Mesenchymal stem cell (in vitro differentiated cells and primary cell): Measurements from ENCODE around the gene TBC1D22A.

Experiments
- DNase-seq: peaks from one replicate; pipeline ENCODE4 v3.0.0-alpha.2; 2013
- H2AFZ ChIP-seq: one replicate; pipeline ENCODE4 v1.6.1; 2013; ENCODE audit warnings: low read depth, mild to moderate bottlenecking, control low read depth, inconsistent platforms, low read length, moderate library complexity
- H2AK5ac ChIP-seq: 2 replicates; pipeline ENCODE4 v1.6.1; 2013; ENCODE audit warnings: low read length, moderate library complexity, mild to moderate bottlenecking, inconsistent platforms; ENCODE audit not compliant: severe bottlenecking
- H2BK120ac ChIP-seq: one replicate; pipeline ENCODE4 v1.6.1; 2013; ENCODE audit warnings: low read depth, mild to moderate bottlenecking, inconsistent platforms, low read length, moderate library complexity
- H2BK12ac ChIP-seq, 2 experiments: one replicate each; pipeline ENCODE4 v1.6.1; 2013; ENCODE audit warnings: inconsistent platforms in 2 of 2, low read length in 2 of 2, mild to moderate bottlenecking in 2 of 2, moderate library complexity in 2 of 2, control low read depth in 1 of 2
- H2BK15ac ChIP-seq: one replicate; pipeline ENCODE4 v1.6.1; 2013; ENCODE audit warnings: mild to moderate bottlenecking, low read depth, inconsistent platforms; ENCODE audit not compliant: poor library complexity, severe bottlenecking
- H2BK5ac ChIP-seq: 2 replicates; pipeline ENCODE4 v1.6.1; 2013; ENCODE audit warnings: low read depth, mild to moderate bottlenecking, low read length, control low read depth, inconsistent platforms; ENCODE audit not compliant: poor library complexity, severe bottlenecking
- H3K14ac ChIP-seq, 2 experiments: one replicate each; pipeline ENCODE4 v1.6.1; 2013; ENCODE audit warnings: inconsistent platforms in 2 of 2, low read length in 2 of 2, control low read depth in 1 of 2, mild to moderate bottlenecking in 1 of 2, moderate library complexity in 1 of 2
- H3K18ac ChIP-seq, 2 experiments: one replicate each; pipeline ENCODE4 v1.6.1; 2013; ENCODE audit warnings: inconsistent platforms in 2 of 2, low read length in 2 of 2, control low read depth in 1 of 2, low read depth in 1 of 2, mild to moderate bottlenecking in 1 of 2
- H3K23ac ChIP-seq, 2 experiments: one replicate each; pipeline ENCODE4 v1.6.1; 2013; ENCODE audit warnings: inconsistent platforms in 2 of 2, low read length in 2 of 2, mild to moderate bottlenecking in 2 of 2, moderate library complexity in 2 of 2, control low read depth in 1 of 2
- H3K27ac ChIP-seq: 2 replicates; pipeline ENCODE4 v1.5.1; 2013; ENCODE audit warnings: mild to moderate bottlenecking, moderate library complexity, low read length, control low read depth, inconsistent platforms; ENCODE audit not compliant: poor library complexity, severe bottlenecking
- H3K27me3 ChIP-seq, 2 experiments: 2 replicates each; pipeline versions ENCODE4 v1.6.1 to v1.7.0; 2013; ENCODE audit warnings: low read length in 2 of 2, mild to moderate bottlenecking in 2 of 2, moderate library complexity in 2 of 2, control low read depth in 1 of 2, inconsistent platforms in 1 of 2; ENCODE audit not compliant: control insufficient read depth in 1 of 2, insufficient read depth in 1 of 2
- H3K36me3 ChIP-seq, 2 experiments: 2 replicates each; pipeline versions ENCODE4 v1.6.1 to v1.7.0; 2013; ENCODE audit warnings: low read length in 2 of 2, control low read depth in 1 of 2, inconsistent platforms in 1 of 2, low read depth in 1 of 2, mild to moderate bottlenecking in 1 of 2; ENCODE audit not compliant: insufficient read depth in 2 of 2, control insufficient read depth in 1 of 2
- H3K4ac ChIP-seq, 2 experiments: one replicate each; pipeline ENCODE4 v1.6.1; 2013; ENCODE audit warnings: inconsistent platforms in 2 of 2, low read length in 2 of 2, mild to moderate bottlenecking in 2 of 2, moderate library complexity in 2 of 2, control low read depth in 1 of 2, low read depth in 1 of 2
- H3K4me1 ChIP-seq: 2 replicates; pipeline ENCODE4 v1.6.1; 2013; ENCODE audit warnings: low read depth, low read length, control low read depth; ENCODE audit not compliant: control insufficient read depth, insufficient read depth
- H3K4me2 ChIP-seq: 2 replicates; pipeline ENCODE4 v1.6.1; 2013; ENCODE audit warnings: low read length, mild to moderate bottlenecking, inconsistent platforms; ENCODE audit not compliant: poor library complexity, severe bottlenecking
- H3K4me3 ChIP-seq, 2 experiments: 2 replicates each; pipeline versions ENCODE4 v1.5.1 to v1.7.0; 2013; ENCODE audit warnings: low read length in 2 of 2, mild to moderate bottlenecking in 2 of 2, control low read depth in 1 of 2, low read depth in 1 of 2; ENCODE audit not compliant: insufficient read depth in 1 of 2
- H3K79me1 ChIP-seq: replicated peaks from 2 replicates; pipeline ENCODE4 v1.6.1; 2013; ENCODE audit warnings: mild to moderate bottlenecking, control low read depth, low read length, inconsistent platforms; ENCODE audit not compliant: poor library complexity, severe bottlenecking
- H3K9ac ChIP-seq: 2 replicates; pipeline ENCODE4 v1.7.0; 2013; ENCODE audit warnings: mild to moderate bottlenecking, low read length, moderate library complexity
- H3K9me3 ChIP-seq: 2 replicates; pipeline ENCODE4 v1.7.0; 2013; ENCODE audit warnings: mild to moderate bottlenecking, low read length; ENCODE audit not compliant: control insufficient read depth
- H4K8ac ChIP-seq: one replicate; pipeline ENCODE4 v1.6.1; 2013; ENCODE audit warnings: inconsistent platforms, mild to moderate bottlenecking, low read length, moderate library complexity
- H4K91ac ChIP-seq: one replicate; pipeline ENCODE4 v1.6.1; 2013; ENCODE audit warnings: mild to moderate bottlenecking, low read length, inconsistent platforms
- WGBS: methylation state at CpG from one replicate; pipeline ENCODE4 v1.1.7; 2013; ENCODE audit warnings: mixed read lengths; 5-methylcytosine and 5-hydroxymethylcytosine counted together

The TBC1D22A gene

DNA sequence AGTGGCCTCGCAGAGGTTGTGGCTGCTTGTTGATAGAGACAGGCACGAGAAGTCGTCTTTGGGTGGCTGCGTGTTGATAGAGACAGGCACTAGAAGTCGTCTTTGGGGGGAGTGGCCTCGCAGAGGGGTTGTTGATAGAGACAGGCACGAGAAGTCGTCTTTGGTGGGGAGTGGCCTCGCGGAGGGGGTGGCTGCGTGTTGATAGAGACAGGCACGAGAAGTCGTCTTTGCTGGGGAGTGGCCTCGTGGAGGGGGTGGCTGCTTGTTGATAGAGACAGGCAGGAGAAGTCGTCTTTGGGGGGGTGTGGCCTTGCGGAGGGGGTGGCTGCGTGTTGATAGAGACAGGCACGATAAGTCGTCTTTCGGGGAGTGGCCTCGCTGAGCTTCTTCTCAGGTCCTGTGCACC, 328.8 kb downstream of the TBC1D22A start:
- Histone ChIP-seq H3K23ac (no peak overlapping the region), H3K27ac (no peak overlapping the region), H4K91ac (peak overlapping the region; percentile 18), H3K27me3 (no peaks in the 10 kb centered on the region), H2BK12ac (peak overlapping the region in 1 of 2 experiments; percentile 8), H3K79me1 (peaks cover 16% of the 10 kb centered on the region), H3K14ac (peak overlapping the region in 1 of 2 experiments; percentile 31), H2BK120ac (no peak overlapping the region), H3K4ac (no peak overlapping the region), H3K18ac (peak overlapping the region in 1 of 2 experiments; percentile 28), H3K4me3 (peak overlapping the region; percentile 49 to 86), H2BK15ac (no peak overlapping the region), H4K8ac (peak overlapping the region; percentile 39), H2AK5ac (no peak overlapping the region), H3K9ac (peak overlapping the region; percentile 81), H3K36me3 (no peaks in the 10 kb centered on the region), H3K4me1 (peaks cover 23% of the 10 kb centered on the region), H3K9me3 (no peaks in the 10 kb centered on the region), H2BK5ac (no peak overlapping the region), H2AFZ (no peak overlapping the region), H3K4me2 (peak overlapping the region; percentile 89)
- DNase-seq: no peak
- 24% methylated on average over 21 of the region's 21 CpGs for WGBS

GRCh38 chr22:47091921-47092700, 329.7 kb downstream of the TBC1D22A start:
- no peak overlapping the region for H3K27ac ChIP-seq
- H3K18ac ChIP-seq: peak overlapping the region in 1 of 2 experiments; percentile 13
- no peaks in the 10 kb centered on the region for H3K27me3 ChIP-seq
- H3K4me1 ChIP-seq: peaks cover 23% of the 10 kb centered on the region
- no peak overlapping the region for H3K4me2 ChIP-seq
- WGBS: over 99% methylated on average over 14 of the region's 16 CpGs
- H2AK5ac ChIP-seq: no peak overlapping the region
- H2BK12ac ChIP-seq: peak overlapping the region in 1 of 2 experiments; percentile 2
- H3K9me3 ChIP-seq: no peaks in the 10 kb centered on the region
- H3K14ac ChIP-seq: peak overlapping the region in 1 of 2 experiments; percentile 80
- no peak overlapping the region for H4K91ac ChIP-seq
- DNase-seq: no peak
- H3K4me3 ChIP-seq: peak overlapping the region in 1 of 2 experiments; percentile 86
- H3K23ac ChIP-seq: no peak overlapping the region
- H2BK15ac ChIP-seq: no peak overlapping the region
- no peak overlapping the region for H4K8ac ChIP-seq
- H2BK5ac ChIP-seq: no peak overlapping the region
- H2AFZ ChIP-seq: no peak overlapping the region
- peaks cover 16% of the 10 kb centered on the region for H3K79me1 ChIP-seq
- H2BK120ac ChIP-seq: no peak overlapping the region
- no peak overlapping the region for H3K4ac ChIP-seq
- no peaks in the 10 kb centered on the region for H3K36me3 ChIP-seq
- no peak overlapping the region for H3K9ac ChIP-seq

DNA sequence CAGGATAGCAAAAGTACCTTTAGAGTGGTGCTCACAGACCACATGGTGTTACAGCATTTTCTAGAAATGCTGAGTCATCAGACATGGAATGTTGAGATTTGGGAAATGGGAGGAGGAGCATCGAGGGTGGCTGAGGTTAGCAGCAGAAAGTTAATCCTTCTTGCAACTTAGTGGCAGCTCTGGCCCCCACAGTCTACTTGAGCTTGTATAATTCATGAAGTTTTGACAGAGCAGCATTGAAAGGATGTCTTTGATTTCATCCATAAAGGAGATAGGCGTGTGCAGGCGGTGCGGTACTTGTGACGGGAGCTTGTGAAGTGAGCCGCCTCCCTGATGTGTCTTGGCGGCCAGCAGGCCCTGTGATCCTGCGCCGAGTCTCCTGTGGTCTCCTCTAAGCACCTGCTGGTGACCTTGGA, 330.5 kb downstream of the TBC1D22A start:
- H3K27me3 ChIP-seq: no peaks in the 10 kb centered on the region
- H2AK5ac ChIP-seq: no peak overlapping the region
- peaks cover 23% of the 10 kb centered on the region for H3K4me1 ChIP-seq
- no peaks in the 10 kb centered on the region for H3K9me3 ChIP-seq
- no peak overlapping the region for H3K4me2 ChIP-seq
- peaks cover 16% of the 10 kb centered on the region for H3K79me1 ChIP-seq
- H3K23ac ChIP-seq: no peak overlapping the region
- no peaks in the 10 kb centered on the region for H3K36me3 ChIP-seq
- H2BK12ac ChIP-seq: no peak overlapping the region
- no peak overlapping the region for H2BK5ac ChIP-seq
- peak; percentile 48 for DNase-seq
- H2BK120ac ChIP-seq: no peak overlapping the region
- H3K27ac ChIP-seq: no peak overlapping the region
- H4K91ac ChIP-seq: no peak overlapping the region
- no peak overlapping the region for H2AFZ ChIP-seq
- WGBS: 90% methylated on average over 9 of the region's 9 CpGs
- no peak overlapping the region for H3K4me3 ChIP-seq
- H3K4ac ChIP-seq: no peak overlapping the region
- H3K18ac ChIP-seq: no peak overlapping the region
- H3K14ac ChIP-seq: no peak overlapping the region
- no peak overlapping the region for H3K9ac ChIP-seq
- no peak overlapping the region for H2BK15ac ChIP-seq
- H4K8ac ChIP-seq: no peak overlapping the region

GRCh38 chr22:47093720-47094119, 331.3 kb downstream of the TBC1D22A start:
- H4K8ac ChIP-seq: no peak overlapping the region
- no peak overlapping the region for H3K23ac ChIP-seq
- H3K4me2 ChIP-seq: no peak overlapping the region
- 85% methylated on average over 4 of the region's 4 CpGs for WGBS
- no peak overlapping the region for H3K18ac ChIP-seq
- no peak overlapping the region for H2BK15ac ChIP-seq
- H3K9ac ChIP-seq: no peak overlapping the region
- peaks cover 29% of the 10 kb centered on the region for H3K4me1 ChIP-seq
- H4K91ac ChIP-seq: no peak overlapping the region
- H3K27ac ChIP-seq: no peak overlapping the region
- no peak overlapping the region for H2AFZ ChIP-seq
- H3K9me3 ChIP-seq: no peaks in the 10 kb centered on the region
- H3K27me3 ChIP-seq: no peaks in the 10 kb centered on the region
- no peak overlapping the region for H2BK120ac ChIP-seq
- no peak overlapping the region for H3K4ac ChIP-seq
- peaks cover 22% of the 10 kb centered on the region for H3K79me1 ChIP-seq
- no peak overlapping the region for H2BK12ac ChIP-seq
- no peak overlapping the region for H3K14ac ChIP-seq
- no peak for DNase-seq
- H3K4me3 ChIP-seq: no peak overlapping the region
- H3K36me3 ChIP-seq: peaks cover 0 to 2% of the 10 kb centered on the region in 2 experiments
- H2BK5ac ChIP-seq: no peak overlapping the region
- no peak overlapping the region for H2AK5ac ChIP-seq
